ENCODE data around the gene CXCL6.

The CXCL6 gene

GRCh38 chr4:73867783-73868182, 31.3 kb downstream of the CXCL6 start:
- no peak for DNase-seq (ENCODE audit: low read depth in 1 of 2, low spot score in 1 of 2)

- no peak for DNase-seq (ENCODE audit: low read depth in 1 of 2, low spot score in 1 of 2)
Observed at GRCh38 chr4:73868206-73869129, 32.0 kb downstream of the CXCL6 start.

GRCh38 chr4:73869130-73870055, 32.9 kb downstream of the CXCL6 start, which contains the start of gene CXCL1:
CXCL1 (plus strand) TSS chr4:73869393; CDS start chr4:73869471, 78 bp downstream.
- DNase-seq (ENCODE audit: low read depth in 1 of 2, low spot score in 1 of 2): no peak

GRCh38 chr4:73870260-73870659, 33.8 kb downstream of the CXCL6 start:
- DNase-seq (ENCODE audit: low read depth in 1 of 2, low spot score in 1 of 2): no peak

- DNase-seq (ENCODE audit: low read depth in 1 of 2, low spot score in 1 of 2): no peak
Observed at GRCh38 chr4:73870768-73871167, 34.3 kb downstream of the CXCL6 start.

GRCh38 chr4:73871511-73872310, 35.2 kb downstream of the CXCL6 start:
- DNase-seq (ENCODE audit: low read depth in 1 of 2, low spot score in 1 of 2): no peak

- no peak for DNase-seq (ENCODE audit: low read depth in 1 of 2, low spot score in 1 of 2)
Observed at GRCh38 chr4:73872316-73873108, 36.0 kb downstream of the CXCL6 start.

GRCh38 chr4:73874386-73874785, 37.9 kb downstream of the CXCL6 start:
- DNase-seq (ENCODE audit: low read depth in 1 of 2, low spot score in 1 of 2): no peak

GRCh38 chr4:73875401-73875800, 38.9 kb downstream of the CXCL6 start:
- no peak for DNase-seq (ENCODE audit: low read depth in 1 of 2, low spot score in 1 of 2)

GRCh38 chr4:73883306-73883705, 46.8 kb downstream of the CXCL6 start:
- no peak for DNase-seq (ENCODE audit: low read depth in 1 of 2, low spot score in 1 of 2)

GRCh38 chr4:73885574-73886267, 49.2 kb downstream of the CXCL6 start:
- DNase-seq (ENCODE audit: low read depth in 1 of 2, low spot score in 1 of 2): no peak

Data from activated T-helper 1 cell treated with anti-CD3 and anti-CD28 coated beads, Interleukin-2, amount 50 U/mL, for 16 hours (primary cell).